GM21576 (cell line): ENCODE measurements around the gene CETP.
"Not testable (repeated sequence)": the region's sequence is repeated elsewhere in the genome, so short reads cannot be mapped to it uniquely, and the experiment has no call there.

Experiments
- ATAC-seq: cut with Tn5 transposase; IDR thresholded peaks from one replicate; pipeline ENCODE4 v1.9.1; 2021; ENCODE audit warnings: mild to moderate bottlenecking, moderate library complexity; ENCODE audit not compliant: unreplicated experiment

CETP gene

GRCh38 chr16:56994311-56994710 is 32.6 kb downstream of the CETP start:
- no peak for ATAC-seq

DNA sequence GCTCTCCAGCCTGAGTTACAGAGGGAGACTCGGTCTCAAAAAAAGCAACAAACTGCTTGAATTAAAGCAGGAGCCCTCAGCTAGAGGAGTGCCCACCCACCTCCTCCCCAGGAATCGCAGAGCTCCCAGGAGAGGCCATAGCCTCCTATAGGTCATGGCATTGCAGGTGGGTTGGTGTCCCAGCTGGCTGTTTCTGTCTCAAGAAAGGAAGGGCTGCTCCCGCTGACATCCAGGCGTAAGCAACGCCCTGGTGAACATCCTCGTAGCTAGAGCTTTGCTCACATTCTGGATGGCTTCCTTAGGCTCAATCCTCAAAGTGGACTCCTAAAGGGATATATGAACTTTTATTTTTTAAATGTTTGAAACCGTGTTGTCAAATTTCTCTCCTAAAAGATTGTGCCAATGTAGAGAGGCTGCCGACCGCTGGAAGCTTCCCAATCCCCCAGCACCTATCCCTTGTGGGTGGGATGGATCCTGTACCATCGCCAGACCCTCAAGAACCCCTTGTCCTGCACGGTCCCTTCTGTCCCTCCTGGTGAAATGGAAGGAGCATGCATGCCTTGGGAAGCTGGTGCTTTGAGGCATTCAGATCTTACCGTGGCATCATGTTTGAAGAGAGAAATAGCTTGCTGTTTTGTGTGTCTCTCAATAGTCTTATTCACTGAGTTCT is 33.5 kb downstream of the CETP start:
- ATAC-seq: no peak

GRCh38 chr16:56997264-56997663 is 35.5 kb downstream of the CETP start:
- ATAC-seq: no peak

DNA sequence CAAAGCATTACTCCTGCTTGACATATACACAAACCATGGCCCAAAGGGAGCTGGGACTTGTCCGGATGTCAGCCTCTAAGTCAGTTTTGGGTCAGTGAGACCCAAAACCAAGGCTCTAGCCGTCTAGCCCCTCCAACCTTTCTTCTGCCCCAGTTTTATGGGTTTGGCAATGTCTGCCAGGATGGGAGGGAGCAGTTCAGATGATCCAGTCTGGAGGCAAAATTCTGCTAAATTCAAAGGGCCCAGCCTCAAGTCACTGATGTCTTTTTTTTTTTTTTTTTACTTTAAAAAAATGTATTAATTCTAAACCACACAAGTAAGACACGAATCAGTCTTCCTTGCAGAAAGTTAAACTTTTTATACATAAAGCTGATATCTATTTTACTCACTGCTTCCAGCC is 36.2 kb downstream of the CETP start:
- ATAC-seq: no peak

DNA sequence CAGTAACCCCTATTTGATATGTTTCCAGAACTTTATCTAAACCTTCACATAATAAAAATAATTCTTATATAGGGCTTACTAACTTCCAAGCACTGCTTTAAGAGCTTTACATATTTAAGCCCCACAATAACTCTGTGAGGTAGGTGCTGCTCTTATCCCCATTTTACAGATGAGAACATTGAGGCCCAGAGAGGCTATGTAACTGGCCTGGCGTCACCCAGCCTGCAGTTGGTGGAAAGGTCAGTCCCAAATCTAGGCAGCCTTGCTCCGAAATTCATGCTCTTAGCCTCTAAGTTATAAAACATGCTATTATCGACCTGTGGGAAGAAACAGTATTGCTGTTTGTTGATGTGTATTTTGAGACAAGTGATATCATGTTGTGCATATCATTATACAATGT is 36.6 kb downstream of the CETP start:
- no peak for ATAC-seq

GRCh38 chr16:56998861-56999260 is 37.1 kb downstream of the CETP start:
- ATAC-seq: no peak

- ATAC-seq: peak; percentile 14
Observed at GRCh38 chr16:56999409-57000270, 37.9 kb downstream of the CETP start.

GRCh38 chr16:57000271-57001025 is 38.7 kb downstream of the CETP start:
- peak; percentile 57 for ATAC-seq

- no peak for ATAC-seq
Observed at GRCh38 chr16:57001026-57001679, 39.4 kb downstream of the CETP start.

GRCh38 chr16:57003439-57004386 is 42.0 kb downstream of the CETP start:
- ATAC-seq: no peak

DNA sequence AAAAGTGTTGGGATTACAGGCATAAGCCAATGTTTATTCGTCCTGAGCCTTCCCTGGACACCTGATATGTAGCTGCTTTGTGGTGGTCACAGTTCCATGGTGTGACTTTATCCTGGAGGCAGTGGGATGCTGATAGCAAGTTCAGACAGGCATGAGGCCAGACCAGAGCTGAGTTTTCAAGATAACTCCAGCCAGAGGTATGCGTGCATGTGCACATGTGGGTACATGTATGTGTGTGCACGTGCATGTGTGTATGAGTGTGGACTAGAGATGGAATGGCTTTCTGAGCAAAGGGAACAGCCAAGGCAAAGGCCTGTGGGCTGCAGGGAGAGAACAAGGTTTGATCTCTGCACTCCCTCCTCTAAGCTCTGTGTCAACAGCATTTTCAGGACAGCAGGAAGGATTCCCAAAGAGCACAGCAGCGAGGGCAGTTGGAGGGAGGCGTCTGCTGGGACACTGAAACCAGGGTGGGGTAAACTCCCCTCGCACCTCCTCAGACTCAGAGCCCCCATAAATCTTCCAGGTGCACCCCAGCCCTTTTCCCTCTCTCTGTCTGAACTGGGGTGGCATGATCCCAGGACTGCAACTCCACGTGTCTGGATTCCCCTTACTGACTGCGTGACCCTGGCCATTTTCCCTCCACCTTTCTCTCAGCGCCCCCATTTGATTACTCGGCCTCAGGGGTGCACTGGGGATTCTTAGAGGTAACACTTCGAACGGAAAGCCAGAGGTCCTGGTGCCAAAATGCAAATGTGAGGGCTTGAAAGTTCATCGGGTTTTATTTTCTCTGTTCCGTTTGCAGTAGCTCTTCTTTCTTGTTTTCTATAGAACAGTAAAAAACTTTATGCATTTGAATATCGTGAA is 42.9 kb downstream of the CETP start:
- no peak for ATAC-seq

DNA sequence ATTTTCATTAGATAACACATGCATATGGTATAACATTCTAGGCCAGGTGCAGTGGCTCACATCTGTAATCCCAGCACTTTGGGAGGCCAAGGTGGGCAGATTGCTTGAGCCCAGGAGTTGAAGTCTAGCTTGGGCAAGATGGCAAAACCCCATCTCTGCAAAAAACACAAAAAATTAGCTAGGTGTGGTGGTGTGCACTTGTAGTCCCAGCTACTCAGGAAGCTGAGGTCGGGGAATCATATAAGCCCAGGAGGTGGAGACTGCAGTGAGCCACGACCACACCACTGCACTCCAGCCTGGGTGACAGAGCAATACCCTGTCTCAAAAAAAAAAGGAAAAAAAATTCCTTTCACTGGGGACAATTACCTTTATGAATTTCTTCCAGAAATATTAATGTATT is 43.8 kb downstream of the CETP start:
- ATAC-seq: not testable (repeated sequence)

- no peak for ATAC-seq
Observed at GRCh38 chr16:57007050-57007449, 45.3 kb downstream of the CETP start.

DNA sequence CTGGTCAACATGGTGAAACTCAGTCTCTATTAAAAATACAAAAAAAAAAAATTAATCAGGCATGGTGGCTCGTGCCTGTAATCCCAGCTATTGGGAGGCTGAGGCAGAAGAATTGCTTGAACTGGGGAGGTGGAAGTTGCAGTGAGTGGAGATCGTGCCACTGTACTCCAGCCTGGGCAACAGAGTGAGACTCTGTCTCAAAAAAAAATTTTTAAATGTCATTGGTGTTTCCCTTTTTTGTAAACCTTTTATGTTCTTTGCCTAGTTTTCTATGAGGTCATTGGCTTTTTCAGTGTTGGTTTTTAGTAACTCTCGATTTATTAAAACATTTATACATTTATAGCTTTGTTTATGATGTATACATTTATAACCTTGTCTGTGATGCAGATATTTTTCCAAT is 45.8 kb downstream of the CETP start:
- no peak for ATAC-seq

GRCh38 chr16:57008440-57008839 is 46.7 kb downstream of the CETP start:
- ATAC-seq: no peak

DNA sequence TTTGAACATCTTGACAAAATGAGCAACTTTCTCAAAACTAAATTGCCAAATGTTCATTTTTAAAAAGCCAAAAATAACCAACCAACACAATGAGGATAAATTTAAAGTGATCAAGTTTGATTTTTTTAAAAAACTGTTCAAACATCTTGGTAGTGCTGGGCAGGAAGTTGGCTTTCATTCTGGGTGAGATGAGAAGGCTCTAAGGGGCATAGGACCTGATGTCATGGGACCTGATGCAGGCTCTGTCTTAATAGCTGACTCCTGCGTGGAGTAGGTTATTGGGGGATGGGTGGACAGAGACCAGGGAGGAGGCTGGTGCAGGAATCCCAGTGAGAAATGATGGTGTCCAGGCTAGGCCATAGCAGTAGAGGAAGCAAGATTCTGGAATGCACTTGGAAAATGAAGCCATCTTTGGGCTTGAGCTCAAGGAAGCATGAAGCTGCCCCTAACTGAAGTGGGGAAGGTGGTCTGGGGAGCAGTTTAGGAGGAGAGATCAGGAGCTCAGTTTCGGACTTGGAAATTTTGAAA is 48.0 kb downstream of the CETP start:
- no peak for ATAC-seq

- no peak for ATAC-seq
Observed at GRCh38 chr16:57012353-57012752, 50.6 kb downstream of the CETP start.

GRCh38 chr16:57013229-57013628 is 51.5 kb downstream of the CETP start:
- no peak for ATAC-seq

DNA sequence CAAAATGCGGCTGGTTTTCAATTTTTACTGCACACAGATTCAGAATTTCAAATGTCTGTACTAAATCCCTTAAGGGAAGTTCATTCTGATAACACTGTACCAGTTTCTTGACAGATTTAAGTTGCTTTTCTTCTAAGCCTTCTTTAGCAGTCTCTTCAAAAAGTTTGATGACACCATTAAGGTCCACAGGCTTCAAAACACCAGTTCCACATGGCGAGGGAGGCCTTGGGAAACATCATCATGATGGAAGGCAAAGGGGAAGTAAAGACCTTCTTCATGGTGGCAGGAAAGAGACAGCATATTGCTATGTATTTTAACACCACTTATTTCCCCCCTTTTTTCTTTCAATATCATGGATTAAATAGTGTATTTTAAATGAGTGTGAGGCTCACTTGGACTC is 52.2 kb downstream of the CETP start:
- no peak for ATAC-seq
